HG02610 (cell line): ENCODE data around the gene TGM5.

ENCODE experiments used
- ATAC-seq: cut with Tn5 transposase; IDR thresholded peaks from one replicate; pipeline ENCODE4 v1.9.1; 2021; ENCODE audit warnings: mild to moderate bottlenecking, moderate library complexity; ENCODE audit not compliant: unreplicated experiment

The TGM5 gene

GRCh38 chr15:43196760-43197548 lies 69.8 kb downstream of the TGM5 start:
- ATAC-seq = no peak

- no peak for ATAC-seq
These were observed 71.9 kb downstream of the TGM5 start for GRCh38 chr15:43194795-43195194.

DNA sequence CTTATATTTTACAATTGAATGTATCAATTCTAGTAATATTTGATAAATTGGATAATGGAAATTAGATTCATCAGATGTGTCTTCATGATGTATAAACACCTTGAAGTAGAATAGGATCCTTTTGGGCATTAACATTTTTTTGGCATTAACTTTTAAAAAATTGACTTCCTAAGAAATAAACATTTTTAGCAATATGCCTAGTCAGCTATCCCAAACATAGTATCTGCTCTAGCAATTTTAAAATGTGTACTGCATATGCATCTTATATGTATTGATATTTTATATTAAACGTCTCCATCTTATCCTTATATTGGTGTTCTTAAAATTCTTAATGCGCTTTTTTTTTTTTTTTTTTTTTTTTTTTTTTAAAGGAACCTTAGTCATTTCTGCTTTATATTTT lies 73.0 kb downstream of the TGM5 start:
- no peak for ATAC-seq

DNA sequence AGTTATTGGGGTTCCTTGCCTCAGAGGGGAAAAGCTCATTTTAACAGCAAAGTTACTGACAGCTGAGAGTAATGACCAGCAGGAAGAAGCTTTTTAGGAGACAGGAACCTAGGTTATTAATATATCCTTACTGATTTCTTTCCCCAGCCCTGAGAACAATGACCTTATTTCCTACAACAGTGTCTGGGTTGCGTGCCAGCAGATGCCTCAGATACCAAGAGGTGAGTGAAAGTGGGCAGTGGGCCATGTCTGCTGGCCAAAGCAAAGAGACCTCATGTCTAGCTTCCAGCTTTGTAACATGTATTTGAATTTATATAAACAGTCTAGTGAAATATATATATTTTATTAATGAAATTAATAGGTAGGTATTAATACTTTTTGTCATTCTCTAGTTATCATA lies 76.5 kb downstream of the TGM5 start:
- no peak for ATAC-seq

GRCh38 chr15:43189296-43189695 lies 77.4 kb downstream of the TGM5 start:
- ATAC-seq = no peak

DNA sequence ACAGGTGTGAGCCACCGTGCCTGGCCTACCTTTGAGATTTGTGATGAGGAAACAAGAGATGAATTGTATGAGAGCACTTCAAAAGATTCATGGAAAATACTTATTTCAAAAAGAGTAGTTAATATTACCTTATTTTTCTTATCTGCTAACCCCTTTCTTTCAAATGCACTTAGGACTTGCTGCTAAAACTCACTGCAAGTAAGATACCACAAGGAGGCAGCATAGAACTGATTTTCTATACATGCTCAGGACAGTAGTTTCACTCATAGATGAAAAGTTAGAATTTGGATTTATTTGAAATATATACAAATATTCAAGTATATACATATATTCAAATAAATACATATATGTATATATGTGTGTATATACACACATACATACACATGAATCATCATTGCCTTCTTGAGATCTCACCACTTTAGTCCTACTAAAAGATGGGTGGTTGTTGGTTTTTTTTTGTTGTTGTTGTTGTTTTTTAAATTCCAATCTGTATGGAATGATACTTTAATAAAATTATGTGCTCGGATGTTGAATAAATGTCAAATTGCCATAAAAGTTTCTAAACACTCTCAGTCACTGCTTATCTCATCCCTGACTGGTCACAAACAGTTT lies 79.1 kb downstream of the TGM5 start:
- ATAC-seq = no peak

DNA sequence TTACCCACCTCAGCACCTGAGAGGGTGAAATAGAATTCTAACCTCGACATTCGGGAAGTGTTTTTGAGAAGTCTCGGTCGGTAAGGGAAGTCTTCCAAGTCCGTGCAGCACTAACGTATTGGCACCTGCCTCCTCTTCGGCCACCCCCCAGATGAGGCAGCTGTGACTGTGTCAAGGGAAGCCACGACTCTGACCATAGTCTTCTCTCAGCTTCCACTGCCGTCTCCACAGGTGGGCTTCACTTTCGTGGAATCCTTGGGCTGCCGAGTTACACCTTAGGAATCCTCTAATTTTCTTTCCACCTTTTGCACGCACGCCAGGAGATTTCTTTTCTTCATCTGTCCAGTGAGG lies 80.8 kb downstream of the TGM5 start:
- peak; percentile 16 for ATAC-seq

DNA sequence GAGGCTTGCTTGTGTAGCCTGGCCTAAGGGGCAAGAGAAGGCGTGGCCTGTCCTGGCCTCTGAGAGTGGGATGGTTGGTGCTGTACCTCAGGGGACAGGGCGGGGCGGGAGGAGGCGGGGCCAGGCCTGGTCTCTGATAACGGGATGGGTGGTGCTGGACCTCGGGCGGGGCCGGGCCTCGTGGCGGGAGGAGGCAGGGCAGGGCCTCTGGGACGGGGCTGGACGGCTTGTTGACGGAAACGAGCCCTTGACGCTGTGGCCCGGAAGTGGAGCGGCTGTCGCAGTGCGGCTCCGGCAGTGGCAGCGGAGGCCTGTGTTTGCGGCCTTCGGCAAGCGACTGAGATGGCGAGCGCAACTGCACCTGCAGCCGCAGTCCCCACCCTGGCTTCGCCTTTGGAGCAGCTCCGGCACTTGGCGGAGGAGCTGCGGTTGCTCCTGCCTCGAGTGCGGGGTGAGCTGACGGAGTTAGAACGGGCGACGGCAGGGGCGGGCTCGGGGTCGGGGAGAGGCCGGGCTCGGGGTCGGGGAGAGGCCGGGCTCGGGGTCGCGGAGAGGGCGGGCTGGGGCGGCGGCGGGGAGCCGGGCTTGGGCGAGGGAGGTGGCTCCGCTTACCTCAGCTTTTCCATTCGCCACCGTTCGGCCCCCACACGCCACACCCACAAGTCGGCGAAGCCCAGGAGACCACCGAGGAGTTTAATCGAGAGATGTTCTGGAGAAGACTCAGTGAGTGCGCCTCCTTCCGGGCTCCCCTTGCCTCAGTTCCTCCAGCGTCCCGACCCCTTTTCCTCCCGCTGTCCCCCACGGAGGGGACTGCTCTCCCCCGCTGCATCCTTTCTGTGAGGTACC lies 81.3 kb downstream of the TGM5 start, which contains the start of gene CCNDBP1:
Gene CCNDBP1, plus strand, starts transcription at position 247 of the 846 bp plus-strand sequence. Its CDS starts 96 bp downstream, at position 343.
- ATAC-seq = peak; percentile 95

- no peak for ATAC-seq
These were observed 82.2 kb downstream of the TGM5 start for GRCh38 chr15:43184407-43185124.

- ATAC-seq = no peak
These were observed 83.5 kb downstream of the TGM5 start for GRCh38 chr15:43183270-43183669.
